Measurements from ENCODE around the gene CD2.

CD2 gene

DNA sequence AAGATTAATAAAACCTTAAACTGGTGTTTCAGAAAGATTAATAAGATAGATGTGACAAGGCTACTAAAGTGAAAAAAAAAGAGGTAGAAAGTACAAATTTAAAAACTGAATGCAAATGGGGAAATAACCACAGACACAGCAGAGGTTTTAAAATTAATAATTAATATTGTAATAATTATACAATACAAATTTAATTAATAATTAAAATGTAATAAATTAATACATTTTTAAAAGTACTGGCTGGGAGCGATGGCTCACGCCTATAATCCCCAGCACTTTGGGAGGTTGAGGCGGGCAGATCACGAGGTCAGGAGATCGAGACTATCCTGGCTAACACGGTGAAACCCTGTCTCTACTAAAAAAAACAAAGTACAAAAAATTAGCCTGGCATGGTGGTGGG, 26.8 kb downstream of the CD2 start:
- FAIRE-seq = no peak

DNA sequence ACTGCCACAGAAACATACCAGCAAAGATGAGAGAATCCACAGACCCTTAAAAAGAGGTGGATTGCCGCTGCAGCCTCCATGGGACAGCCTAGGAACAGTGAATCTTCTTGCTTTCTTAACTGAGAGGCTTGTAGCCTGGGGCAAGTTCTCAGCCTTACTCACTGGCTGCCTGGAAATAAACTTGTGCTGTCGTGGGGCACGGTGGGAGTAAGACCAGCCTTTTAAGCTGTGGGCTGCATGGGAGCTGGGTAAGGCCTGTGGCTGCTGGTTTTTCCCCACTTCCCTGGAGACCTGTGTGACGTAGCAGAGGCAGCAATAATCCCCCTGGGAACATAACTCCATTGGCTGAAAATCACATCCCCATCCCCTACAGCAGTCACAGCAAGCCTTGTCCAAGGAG, 30.8 kb downstream of the CD2 start:
- no peak for FAIRE-seq

DNA sequence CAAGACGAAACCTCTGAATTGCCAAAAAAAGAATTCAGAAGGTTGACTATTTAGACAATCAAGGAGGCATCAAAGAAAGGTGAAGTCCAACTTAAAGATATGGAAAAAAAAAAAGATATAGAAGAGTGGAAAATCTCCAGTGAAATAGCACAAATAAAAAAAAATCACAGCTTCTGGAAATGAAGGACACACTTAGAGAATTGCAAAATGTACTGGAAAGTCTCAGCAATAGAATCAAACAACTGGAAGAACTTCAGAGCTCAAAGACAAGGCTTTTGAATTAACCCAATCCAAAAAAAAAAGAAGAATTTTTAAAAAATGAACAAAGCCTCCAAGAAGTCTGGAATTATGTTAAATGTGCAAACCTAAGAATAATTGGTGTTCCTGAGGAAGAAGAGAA, 31.8 kb downstream of the CD2 start:
- no peak for FAIRE-seq

DNA sequence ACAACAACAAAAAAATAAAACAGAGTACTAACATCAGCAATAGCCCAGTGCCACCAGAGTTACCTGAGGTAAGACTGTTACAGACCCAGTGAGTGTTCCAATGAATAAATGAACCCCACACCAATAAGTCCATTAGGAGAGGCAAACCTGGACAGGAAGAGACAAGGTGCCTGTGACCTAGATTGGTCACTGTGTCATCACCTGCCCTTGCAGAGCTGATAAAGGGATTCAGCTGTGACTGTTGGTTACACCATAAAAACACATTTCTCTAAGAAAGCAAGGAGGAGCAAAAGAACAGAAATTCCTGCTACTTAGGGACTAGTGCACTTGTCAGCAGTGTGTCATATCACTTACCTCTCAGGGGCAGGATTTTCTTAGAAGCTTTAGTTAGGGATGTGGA, 37.5 kb downstream of the CD2 start:
- no peak for FAIRE-seq

DNA sequence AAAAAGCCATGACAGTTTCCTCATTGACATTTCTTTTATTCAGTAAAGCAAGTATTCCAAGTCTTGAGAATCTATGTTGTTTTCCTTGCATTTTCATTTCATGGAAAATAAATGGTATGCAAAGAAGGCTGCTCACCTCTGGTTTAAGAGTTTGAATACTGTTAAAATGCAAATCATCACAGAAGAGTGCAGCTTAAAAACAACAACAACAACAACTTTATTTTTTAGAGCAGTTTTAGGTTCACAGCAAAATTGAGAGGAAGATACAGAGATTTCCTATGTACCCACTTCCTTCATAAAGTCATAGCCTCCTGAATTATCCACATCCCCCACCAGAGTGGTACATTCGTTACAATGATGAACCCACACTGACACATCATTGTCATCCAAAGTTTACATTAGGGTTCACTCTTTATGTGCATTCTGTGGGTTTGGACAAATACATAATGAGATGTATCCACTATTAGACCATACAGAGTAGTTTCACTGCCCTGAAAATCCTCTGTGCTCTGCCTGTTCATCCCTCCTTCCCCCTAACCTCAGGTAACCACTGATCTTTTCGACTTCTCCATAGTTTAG, 39.2 kb downstream of the CD2 start:
- no peak for FAIRE-seq

DNA sequence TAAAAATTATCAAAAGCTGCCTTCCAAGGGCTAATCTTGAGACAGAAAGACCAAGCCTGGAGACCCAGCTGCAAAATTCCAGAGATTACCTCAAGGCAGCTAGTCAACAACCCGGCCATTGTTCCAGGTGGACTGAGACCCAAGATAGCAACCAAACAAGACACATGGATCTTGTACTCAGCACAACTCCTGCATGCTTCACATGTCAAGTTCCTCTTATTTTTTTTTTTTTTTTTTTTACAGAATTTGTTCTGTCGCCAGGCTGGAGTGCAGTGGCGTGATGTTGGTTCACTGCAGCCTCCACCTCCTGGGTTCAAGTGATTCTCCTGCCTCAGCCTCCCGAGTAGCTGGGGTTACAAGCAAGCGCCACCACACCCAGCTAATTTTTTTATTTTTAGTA, 40.1 kb downstream of the CD2 start:
- FAIRE-seq = no peak

DNA sequence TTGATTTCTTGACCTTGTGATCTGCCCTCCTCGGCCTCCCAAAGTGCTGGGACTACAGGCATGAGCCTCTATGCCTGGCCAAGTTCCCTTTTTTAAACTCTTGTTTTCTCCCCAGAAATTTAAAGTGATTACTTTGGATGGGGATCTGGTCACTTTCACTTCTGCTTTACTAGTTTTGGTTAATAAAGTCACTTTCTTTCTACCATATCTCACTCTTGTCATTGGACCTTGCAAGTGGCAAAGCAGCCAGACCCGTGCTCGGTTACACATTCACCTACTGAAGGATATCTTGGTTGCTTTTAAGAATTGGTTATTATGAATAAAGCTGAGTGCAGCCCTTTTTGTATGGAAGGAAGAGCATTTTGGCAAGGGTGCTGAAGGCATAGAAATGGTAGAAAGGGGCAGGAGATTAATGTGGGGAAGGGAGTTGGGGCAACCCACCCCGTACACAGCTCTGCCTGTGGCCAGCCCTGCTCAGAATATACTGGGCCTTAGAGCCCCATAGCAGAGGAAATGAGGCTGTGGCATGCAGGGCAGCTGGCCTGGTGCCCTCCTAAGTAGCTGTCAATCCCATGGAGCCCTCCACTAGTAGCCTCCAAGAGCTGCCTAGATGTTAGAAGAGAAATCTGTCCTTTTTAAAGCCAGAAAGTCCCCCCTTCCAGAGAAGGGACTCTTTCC, 40.7 kb downstream of the CD2 start:
- no peak for FAIRE-seq

DNA sequence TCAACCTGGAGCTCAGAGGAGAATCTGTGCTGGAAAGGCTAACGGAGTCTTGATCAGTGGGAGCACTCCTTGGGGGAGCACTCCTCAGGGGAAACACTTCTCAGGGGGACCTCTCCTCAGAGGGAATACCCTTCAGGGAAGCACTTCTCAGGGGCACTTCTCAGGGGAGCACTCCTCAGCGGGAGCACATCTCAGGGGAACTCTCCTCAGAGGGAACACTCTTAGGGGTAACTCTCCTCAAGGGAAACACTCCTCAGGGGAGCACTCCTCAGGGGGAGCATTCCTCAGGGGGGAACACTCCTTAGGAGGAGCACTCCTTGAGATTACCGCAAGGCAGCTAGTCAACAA, 41.2 kb downstream of the CD2 start:
- FAIRE-seq = no peak

DNA sequence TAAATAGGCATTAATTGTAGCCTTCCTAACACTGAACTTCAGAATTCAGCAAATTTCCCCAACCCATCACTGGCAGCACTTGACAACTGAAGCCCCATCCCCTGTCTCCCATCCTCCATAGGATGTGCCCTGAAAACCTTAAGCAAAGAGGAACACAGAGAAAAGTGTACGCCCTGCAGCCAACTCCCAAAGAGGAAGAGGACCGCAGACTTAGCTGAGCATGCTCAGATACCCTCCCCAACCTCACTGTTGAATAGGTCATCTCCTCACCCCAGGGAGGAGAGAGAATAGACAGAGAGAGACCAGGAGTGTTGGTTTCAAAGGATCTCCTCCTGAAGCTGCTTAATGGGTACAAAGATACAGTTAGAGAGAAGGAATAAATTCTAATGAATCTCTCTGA, 50.5 kb downstream of the CD2 start:
- no peak for FAIRE-seq

DNA sequence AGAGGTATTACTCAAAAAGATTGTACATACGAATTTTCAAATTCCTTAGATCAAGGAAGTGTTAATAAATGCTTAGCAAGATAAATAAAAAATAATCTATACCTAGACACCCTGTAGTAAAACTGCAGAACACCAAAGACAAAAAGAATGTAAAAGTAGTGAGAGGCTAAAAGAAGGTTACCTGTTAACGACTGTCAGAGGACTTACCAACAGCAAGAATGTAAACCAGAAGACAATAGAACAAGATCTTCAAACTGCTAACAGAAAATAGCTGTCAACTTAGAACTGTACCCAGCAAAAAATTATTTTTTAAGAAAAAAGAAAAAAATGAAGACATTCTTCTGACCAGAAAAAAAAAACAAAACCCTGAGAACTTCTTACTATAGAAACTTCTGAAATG, 51.2 kb downstream of the CD2 start:
- no peak for FAIRE-seq

DNA sequence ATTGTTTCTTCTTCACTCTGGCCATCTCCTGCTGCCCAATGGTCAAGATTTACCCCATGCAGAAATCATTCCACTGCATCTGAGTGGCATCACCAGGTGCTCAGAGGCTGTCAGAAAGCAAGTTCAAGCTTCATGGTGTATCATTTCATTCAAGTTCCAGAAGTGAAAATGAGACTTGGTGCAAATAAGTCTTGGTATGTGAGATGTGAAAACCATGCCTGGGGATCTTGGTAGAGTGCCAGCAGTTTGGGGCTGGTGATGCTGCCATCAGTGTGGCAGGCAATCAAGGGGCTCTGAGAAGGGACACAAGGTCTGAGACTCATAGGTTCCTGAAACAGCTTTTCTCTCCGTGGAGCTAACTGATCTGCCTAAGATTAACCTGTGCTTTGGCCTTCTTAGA, 52.0 kb downstream of the CD2 start:
- no peak for FAIRE-seq

DNA sequence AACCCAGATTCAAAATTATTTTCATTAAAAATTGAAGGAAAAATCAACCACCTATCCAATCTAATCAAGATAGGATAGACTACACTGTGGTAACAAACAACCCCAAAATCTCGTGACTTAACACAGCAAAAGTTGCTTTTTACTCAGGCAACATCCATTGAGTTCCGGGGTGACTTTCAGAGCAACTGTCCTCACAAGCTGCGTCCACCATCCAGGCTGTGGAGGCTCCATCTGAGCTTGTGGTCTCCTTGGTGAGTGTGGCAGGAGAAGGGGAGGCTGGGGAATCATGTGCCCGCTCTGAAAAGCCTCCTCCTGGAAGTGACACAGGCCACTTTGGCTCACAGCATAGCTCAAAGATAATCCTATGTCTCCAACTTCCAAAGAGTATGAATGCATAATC, 52.4 kb downstream of the CD2 start:
- FAIRE-seq = no peak

DNA sequence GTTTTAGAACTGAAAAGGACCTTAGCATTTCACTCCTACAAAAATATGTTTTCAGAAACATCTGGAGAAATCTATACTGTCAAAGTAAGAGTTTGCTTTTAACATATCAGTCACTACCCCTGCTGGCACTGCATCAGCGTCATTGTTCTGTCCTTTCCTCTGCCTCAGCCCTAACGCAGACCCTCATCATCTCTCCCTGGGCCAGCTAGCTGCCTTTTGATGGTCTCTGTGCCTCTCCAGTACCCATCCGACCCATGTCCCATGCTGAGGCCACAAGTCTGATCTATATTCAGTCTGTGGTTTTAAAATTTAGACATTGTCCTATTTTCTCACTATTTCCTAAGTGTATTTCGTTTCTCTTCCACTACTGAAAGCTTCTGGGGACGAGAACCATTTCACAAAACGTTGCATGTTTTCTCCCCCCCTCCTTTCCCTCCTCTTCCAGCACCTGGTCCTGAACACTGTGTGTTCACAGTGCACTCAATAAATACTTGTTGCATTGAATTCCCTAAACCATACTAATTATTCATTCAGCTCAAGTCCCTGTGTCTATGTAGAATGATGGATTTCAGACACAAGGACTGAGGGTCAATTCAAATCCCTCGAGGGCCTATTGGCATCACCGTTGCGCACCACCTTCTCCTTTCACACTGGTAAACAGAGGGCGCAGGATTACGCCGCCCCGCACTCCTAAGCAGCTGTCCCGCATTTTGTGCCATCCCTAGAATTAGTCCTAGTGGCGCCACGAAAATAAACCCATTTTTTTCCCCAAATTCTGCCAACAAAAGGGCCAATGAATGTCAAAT, 53.4 kb downstream of the CD2 start:
- FAIRE-seq = no peak

DNA sequence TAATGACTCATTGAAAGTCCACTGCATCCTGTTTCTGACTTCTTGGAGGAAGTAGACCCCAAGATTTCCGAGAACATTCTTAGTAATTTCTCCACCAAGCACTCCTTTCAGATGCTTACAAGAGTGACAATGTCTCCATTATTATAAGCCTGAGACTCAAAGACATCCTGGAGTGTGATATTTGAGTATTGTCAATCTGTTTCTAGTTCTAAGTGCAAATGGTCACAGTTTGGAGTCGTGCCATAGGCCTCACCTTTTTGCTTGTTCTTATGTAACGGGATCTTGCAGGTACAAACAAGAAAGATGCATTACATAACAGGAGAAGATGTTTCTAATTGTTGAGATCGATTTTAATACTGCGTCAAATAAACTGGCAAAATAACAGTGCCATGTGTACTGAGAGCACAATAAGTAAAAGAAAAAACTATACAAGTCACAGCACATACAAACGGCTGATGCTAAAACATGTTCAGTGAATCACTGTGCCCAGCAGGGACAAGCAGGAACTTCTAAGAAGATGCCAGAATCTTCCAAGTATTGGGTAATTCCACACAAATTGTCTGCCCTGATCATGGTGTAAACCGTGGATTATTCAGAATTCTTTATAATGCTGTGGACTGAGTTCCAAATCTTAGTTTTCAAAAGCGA, 54.1 kb downstream of the CD2 start:
- FAIRE-seq = no peak

DNA sequence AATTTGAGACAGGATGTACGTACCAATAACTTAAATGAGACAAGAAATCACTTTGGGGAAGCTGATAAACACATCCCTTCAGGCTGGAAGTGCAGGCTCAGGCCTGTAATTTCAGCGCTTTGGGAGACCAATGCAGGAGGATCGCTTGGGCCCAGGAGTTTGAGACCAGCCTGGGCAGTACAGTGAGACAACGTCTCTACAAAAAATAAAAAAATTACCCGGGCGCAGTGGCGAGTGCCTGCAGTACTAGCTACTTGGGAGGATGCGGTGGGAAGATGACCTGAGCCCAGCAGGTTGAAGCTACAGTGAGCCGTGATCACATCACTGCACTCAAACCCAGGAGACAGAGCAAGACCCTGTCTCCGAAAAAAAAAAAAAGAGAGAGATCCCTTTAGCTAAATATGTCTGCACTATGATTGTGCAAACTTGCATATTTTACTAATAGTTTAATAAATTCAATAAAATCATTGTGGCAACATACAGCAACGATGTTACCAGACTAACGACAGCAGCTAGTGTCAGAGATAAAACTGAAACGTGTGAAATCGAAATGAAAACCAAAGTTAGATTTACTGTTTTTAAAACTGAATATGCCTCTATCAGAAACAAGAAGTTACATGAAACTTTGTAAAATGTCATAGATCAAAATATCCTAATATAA, 54.7 kb downstream of the CD2 start:
- FAIRE-seq = no peak

DNA sequence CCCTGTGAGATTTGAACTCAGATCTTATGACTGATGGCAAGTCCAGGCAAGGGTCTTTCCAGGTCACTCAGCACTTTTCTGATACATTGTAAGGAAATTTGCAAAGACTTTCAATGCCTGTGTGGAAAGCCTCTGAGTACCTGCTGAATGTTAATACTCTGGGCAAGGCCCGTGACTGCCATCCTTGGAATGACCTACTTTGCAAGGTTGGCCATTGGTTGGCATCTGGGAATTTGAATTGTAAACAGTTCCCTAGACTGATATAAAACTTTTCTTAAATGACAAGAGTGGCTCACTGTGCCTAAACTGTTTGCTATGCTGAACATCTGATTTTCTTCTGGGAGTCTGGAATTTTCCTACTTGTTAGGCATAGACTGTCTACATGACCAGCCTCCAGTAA, 57.1 kb downstream of the CD2 start:
- FAIRE-seq = no peak

DNA sequence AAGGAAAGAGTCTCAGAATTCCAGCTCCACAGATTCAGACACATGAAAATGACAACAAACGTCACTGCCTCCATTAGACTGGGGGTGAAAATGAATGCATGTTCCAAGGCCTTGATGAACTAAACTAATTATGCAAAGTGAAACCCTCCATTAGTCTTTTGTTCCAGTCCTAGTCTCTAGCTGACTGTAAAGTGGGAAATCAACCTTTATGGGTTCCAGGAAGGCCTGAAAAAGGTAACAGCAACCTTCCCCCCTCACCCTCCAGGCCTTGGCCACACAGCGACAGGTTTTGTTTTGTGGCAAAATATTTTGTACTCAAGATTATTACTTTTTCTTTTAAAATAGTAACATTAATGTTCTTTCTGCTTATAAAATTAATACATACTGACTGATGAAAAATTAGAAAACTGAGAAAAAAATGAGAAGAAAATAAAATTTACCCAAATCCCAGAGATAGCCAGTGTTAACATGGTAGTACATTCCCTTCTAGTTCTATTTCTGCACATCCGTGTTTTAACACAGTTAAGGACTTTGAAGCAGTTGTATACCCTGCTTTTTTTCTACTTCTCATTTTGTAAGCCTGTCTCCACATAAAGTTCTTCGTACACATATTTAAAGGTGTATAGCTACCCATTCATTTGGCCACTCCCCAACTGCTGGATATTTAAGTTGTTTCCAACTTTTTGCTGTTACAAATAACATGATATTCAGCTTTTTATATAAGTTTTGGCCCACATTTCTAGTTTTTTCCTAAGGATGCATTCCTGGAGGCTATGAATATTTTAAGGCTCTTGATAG, 60.9 kb downstream of the CD2 start:
- FAIRE-seq = no peak

DNA sequence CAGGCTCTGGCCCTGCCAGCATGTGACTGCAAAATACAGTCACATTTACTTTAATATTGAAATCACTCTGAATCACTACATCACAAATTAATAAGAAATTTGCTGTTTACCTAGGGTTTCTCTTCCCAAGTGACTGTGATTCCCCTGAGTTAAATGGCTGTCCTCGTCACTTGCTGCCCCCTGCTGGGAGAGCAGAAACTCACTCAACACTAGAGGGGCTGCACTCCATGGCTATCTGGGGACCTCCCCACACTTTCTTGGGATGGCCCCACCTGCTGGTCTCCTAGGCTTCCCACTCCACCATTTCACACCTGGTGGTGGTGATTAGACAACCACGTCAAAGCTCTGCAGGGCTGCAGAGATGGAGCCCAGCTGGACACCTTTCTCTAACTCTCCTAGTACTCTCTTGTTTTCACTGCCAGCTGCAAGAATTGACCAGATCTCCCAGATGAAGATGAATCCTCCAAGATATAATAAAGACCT, 63.4 kb downstream of the CD2 start:
- no peak for FAIRE-seq

Measured in colon (tissue), 2 donors.